Body of pancreas (tissue), 4 donors: ENCODE data around the gene CHSY3. TPM values are rescaled to one million over a fixed set of nuclear protein-coding genes. Genes with fewer than 3 reads are reported as not detected.

ENCODE experiments used
- ATAC-seq: fragments of 150-250 bp; one replicate; pipeline ENCODE4 v1.9.1; 2016
- DNase-seq, 4 donors: peaks; one replicate each; pipeline ENCODE4 v3.0.0-alpha.2; 2019
- H3K27ac ChIP-seq, 4 donors: fragments of 200-600 bp; sonication (generic); 1 replicate in 3 of 4; 2 replicates in 1 of 4; pipeline versions ENCODE4 v1.5.1 to v1.6.1; 2016 to 2019; ENCODE audit warnings: mild to moderate bottlenecking in 1 of 4, mixed read lengths in 1 of 4, moderate library complexity in 1 of 4
- H3K27me3 ChIP-seq, 2 donors: fragments of 200-600 bp; sonication (generic); one replicate each; pipeline ENCODE4 v1.6.0; 2016; ENCODE audit warnings: mild to moderate bottlenecking in 1 of 2
- H3K36me3 ChIP-seq, 2 donors: fragments of 200-600 bp; sonication (generic); replicated peaks in 1 of 2; 2 replicates each; pipeline ENCODE4 v1.5.1; 2016; ENCODE audit warnings: low read depth in 2 of 2; ENCODE audit not compliant: insufficient read depth in 1 of 2
- H3K4me1 ChIP-seq: fragments of 200-600 bp; sonication (generic); one replicate; pipeline ENCODE4 v1.6.0; 2016
- H3K4me3 ChIP-seq, 2 donors: fragments of 200-600 bp; sonication (generic); 1 replicate in 1 of 2; 2 replicates in 1 of 2; pipeline ENCODE4 v1.5.1; 2016 to 2019
- H3K9me3 ChIP-seq, 3 donors: fragments of 200-600 bp; sonication (generic); 1 replicate in 2 of 3; 2 replicates in 1 of 3; pipeline ENCODE4 v1.5.1; 2016
- CTCF ChIP-seq, 7 experiments: fragments of 450-650 bp in 4 of 7; fragments of 200-600 bp in 3 of 7; sonication (generic) in 3 of 7; IDR thresholded peaks; one replicate each; pipeline ENCODE4 v1.5.1; 2016 to 2019; ENCODE audit warnings: antibody characterized with exemption in 7 of 7
- POLR2A ChIP-seq, 3 donors: fragments of 450-650 bp; IDR thresholded peaks; one replicate each; pipeline ENCODE4 v1.6.1; 2016; ENCODE audit warnings: antibody characterized with exemption in 3 of 3, mild to moderate bottlenecking in 2 of 3
- WGBS, 2 donors: methylation state at CpG; one replicate each; pipeline ENCODE4 v1.1.5; 2017; 5-methylcytosine and 5-hydroxymethylcytosine counted together
- intact Hi-C: fragments of 100-400 bp; cut with DNase I; formaldehyde crosslinking; loops from one replicate; pipeline ENCODE4 v1.15.1; 2023
- total RNA-seq, 2 donors: library from RNA; depleted of rRNA; stranded (reverse); fragments of >200 nt; gene quantifications; one replicate each; pipeline ENCODE4 v1.1.0, GENCODE V29; 2016

The CHSY3 gene
- total RNA-seq, 2 donors from 2014 or later: 3.3 to 6.5 TPM

DNA sequence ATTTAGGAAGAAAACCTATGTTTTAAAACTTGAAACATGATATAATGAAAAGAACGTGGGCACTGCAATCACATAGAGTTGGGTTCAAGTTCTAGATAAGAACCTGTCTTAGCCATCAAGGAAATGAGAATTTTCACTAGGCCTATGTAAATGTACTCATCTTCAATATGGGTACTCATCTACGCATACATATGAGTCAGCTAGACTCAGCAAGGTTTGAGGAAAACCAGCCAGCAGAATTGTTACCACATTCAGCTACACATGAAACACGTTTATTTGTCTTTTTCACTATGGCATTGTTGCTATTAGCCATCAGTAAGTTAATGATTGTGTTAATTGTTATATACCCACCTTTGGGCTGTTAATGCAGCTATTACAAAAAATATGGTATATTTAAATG is 146.3 kb downstream of the CHSY3 start:
- TF ChIP-seq POLR2A (IDR thresholded peaks at IDR 0.05) (no peak), CTCF (IDR thresholded peaks at IDR 0.05) (no peak)
- Histone ChIP-seq H3K27me3 (no peaks in the 10 kb centered on the region), H3K36me3 (no peaks in the 10 kb centered on the region), H3K4me1 (no peaks in the 10 kb centered on the region), H3K27ac (no peak overlapping the region), H3K4me3 (no peak overlapping the region), H3K9me3 (no peaks in the 10 kb centered on the region)
- WGBS, 2 donors: 62 to 68% methylated on average over 3 of the region's 3 CpGs
- DNase-seq: no peak
- ATAC-seq: no peak
- intact Hi-C loops: no loop called here

GRCh38 chr5:130052752-130053151 is 148.5 kb downstream of the CHSY3 start:
- no peak overlapping the region for H3K4me3 ChIP-seq
- 39 to 44% methylated on average over 1 of the region's 1 CpG for WGBS, 2 donors
- H3K9me3 ChIP-seq: no peaks in the 10 kb centered on the region
- ATAC-seq: no peak
- intact Hi-C loops: no loop called here
- H3K27ac ChIP-seq: no peak overlapping the region
- no peaks in the 10 kb centered on the region for H3K27me3 ChIP-seq
- H3K4me1 ChIP-seq: no peaks in the 10 kb centered on the region
- no peaks in the 10 kb centered on the region for H3K36me3 ChIP-seq
- DNase-seq: no peak
- TF ChIP-seq CTCF (IDR thresholded peaks at IDR 0.05) (no peak), POLR2A (IDR thresholded peaks at IDR 0.05) (no peak)

DNA sequence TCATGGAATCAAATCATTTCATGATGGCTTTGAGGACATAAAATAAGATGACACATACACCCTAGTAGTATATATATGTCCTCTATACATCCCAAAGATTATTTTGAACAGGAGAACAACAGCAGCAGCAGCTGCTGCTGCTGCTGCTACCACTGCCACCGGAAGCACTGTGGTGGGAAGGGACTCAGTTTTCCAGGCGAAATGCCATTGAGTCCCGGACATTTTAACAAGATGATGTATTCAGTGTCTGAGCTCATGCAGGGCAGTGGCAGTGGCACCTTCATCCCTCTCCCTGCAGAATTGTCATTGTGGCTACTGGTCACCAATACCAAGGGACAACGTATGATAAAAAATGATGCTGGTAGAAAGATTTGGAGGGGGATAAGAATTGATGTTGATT is 151.3 kb downstream of the CHSY3 start:
- H3K27me3 ChIP-seq: no peaks in the 10 kb centered on the region
- 73 to 88% methylated on average over 4 of the region's 4 CpGs for WGBS, 2 donors
- no peaks in the 10 kb centered on the region for H3K9me3 ChIP-seq
- ATAC-seq (no peak), DNase-seq (no peak)
- intact Hi-C loops: no loop called here
- H3K4me1 ChIP-seq: no peaks in the 10 kb centered on the region
- TF ChIP-seq POLR2A (IDR thresholded peaks at IDR 0.05) (no peak), CTCF (IDR thresholded peaks at IDR 0.05) (no peak)
- H3K36me3 ChIP-seq: no peaks in the 10 kb centered on the region
- no peak overlapping the region for H3K4me3 ChIP-seq
- H3K27ac ChIP-seq: no peak overlapping the region

DNA sequence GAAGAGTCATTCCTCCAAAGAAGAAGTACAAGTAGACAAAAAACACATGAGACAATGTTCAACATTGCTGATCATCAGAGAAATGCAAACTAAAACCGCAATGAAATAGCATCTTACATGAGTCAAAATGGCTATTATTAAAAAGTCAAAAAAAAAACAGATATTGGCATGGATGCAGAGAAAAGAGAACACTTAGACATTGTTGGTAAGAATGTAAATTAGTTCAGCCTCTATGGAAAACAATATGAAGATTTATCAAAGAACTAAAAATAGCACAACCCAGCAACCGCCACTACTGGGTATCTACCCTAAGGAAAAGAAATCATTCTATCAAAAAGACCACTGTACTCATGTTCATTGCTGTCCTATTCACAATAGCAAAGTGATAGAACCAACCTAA is 157.5 kb downstream of the CHSY3 start:
- H3K36me3 ChIP-seq: no peaks in the 10 kb centered on the region
- intact Hi-C loops: no loop called here
- no peaks in the 10 kb centered on the region for H3K4me1 ChIP-seq
- no peaks in the 10 kb centered on the region for H3K27me3 ChIP-seq
- ATAC-seq (no peak), DNase-seq (no peak)
- no peaks in the 10 kb centered on the region for H3K9me3 ChIP-seq
- H3K27ac ChIP-seq: no peak overlapping the region
- no peak for TF ChIP-seq POLR2A (IDR thresholded peaks at IDR 0.05)
- TF ChIP-seq CTCF (IDR thresholded peaks at IDR 0.05): no peak
- H3K4me3 ChIP-seq: no peak overlapping the region
- WGBS, 2 donors: 85 to 90% methylated on average over 2 of the region's 2 CpGs

- no peak overlapping the region for H3K4me3 ChIP-seq
- TF ChIP-seq POLR2A (IDR thresholded peaks at IDR 0.05) (no peak), CTCF (IDR thresholded peaks at IDR 0.05) (no peak)
- H3K27ac ChIP-seq: no peak overlapping the region
- 78 to 85% methylated on average over 3 of the region's 3 CpGs for whole genome bisulfite sequencing, 2 donors
- H3K9me3 ChIP-seq: no peaks in the 10 kb centered on the region
- no peak for ATAC-seq
- intact Hi-C loops: no loop called here
- no peaks in the 10 kb centered on the region for H3K36me3 ChIP-seq
- H3K4me1 ChIP-seq: no peaks in the 10 kb centered on the region
- H3K27me3 ChIP-seq: no peaks in the 10 kb centered on the region
- DNase-seq: no peak
Observed at GRCh38 chr5:130063603-130064002, 159.3 kb downstream of the CHSY3 start.
